B cell (primary cell): ENCODE results near the gene MMP23B.

Source experiments
- EZH2 ChIP-seq: IDR thresholded peaks from 2 replicates; pipeline ENCODE4 v1.6.1; 2012; ENCODE audit warnings: borderline replicate concordance, low read depth, mild to moderate bottlenecking, moderate library complexity, low read length; ENCODE audit not compliant: insufficient read depth, poor library complexity, severe bottlenecking
- TF ChIP-seq, protein P1 (sequence below): fragments of 200-600 bp; IDR thresholded peaks from one replicate; pipeline ENCODE4 v1.8.0; 2022; ENCODE audit warnings: antibody characterized with exemption, mild to moderate bottlenecking

- TF ChIP-seq, protein P1, sequence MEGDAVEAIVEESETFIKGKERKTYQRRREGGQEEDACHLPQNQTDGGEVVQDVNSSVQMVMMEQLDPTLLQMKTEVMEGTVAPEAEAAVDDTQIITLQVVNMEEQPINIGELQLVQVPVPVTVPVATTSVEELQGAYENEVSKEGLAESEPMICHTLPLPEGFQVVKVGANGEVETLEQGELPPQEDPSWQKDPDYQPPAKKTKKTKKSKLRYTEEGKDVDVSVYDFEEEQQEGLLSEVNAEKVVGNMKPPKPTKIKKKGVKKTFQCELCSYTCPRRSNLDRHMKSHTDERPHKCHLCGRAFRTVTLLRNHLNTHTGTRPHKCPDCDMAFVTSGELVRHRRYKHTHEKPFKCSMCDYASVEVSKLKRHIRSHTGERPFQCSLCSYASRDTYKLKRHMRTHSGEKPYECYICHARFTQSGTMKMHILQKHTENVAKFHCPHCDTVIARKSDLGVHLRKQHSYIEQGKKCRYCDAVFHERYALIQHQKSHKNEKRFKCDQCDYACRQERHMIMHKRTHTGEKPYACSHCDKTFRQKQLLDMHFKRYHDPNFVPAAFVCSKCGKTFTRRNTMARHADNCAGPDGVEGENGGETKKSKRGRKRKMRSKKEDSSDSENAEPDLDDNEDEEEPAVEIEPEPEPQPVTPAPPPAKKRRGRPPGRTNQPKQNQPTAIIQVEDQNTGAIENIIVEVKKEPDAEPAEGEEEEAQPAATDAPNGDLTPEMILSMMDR: no peak
- TF ChIP-seq EZH2: no peak
Measured at GRCh38 chr1:1627261-1627828, 4.6 kb upstream of the MMP23B start.
